Skeletal muscle satellite cell (primary cell): Measurements from ENCODE around the gene RGS10.
"Not testable (repeated sequence)": the region's sequence is repeated elsewhere in the genome, so short reads cannot be mapped to it uniquely, and the experiment has no call there.

Experiments
- H3K27me3 ChIP-seq: 2 replicates; pipeline ENCODE4 v1.7.0; 2013; ENCODE audit warnings: low read length; ENCODE audit not compliant: control insufficient read depth, insufficient read depth
- H3K36me3 ChIP-seq: 2 replicates; pipeline ENCODE4 v1.7.0; 2013; ENCODE audit warnings: mild to moderate bottlenecking, control low read depth, low read length; ENCODE audit not compliant: insufficient read depth
- H3K4me1 ChIP-seq: 2 replicates; pipeline ENCODE4 v1.7.0; 2013; ENCODE audit warnings: low read length; ENCODE audit not compliant: control insufficient read depth, insufficient read depth
- H3K4me2 ChIP-seq: 2 replicates; pipeline ENCODE4 v1.7.0; 2013; ENCODE audit warnings: mild to moderate bottlenecking, low read length
- H3K4me3 ChIP-seq: 2 replicates; pipeline ENCODE4 v1.7.0; 2013; ENCODE audit warnings: low read length
- H3K9ac ChIP-seq: 2 replicates; pipeline ENCODE4 v1.7.0; 2013; ENCODE audit warnings: mild to moderate bottlenecking, low read depth, low read length, moderate library complexity
- H3K9me3 ChIP-seq: replicated peaks from 2 replicates; pipeline ENCODE4 v1.7.0; 2013; ENCODE audit warnings: mild to moderate bottlenecking, control low read depth, low read length

RGS10 gene

DNA sequence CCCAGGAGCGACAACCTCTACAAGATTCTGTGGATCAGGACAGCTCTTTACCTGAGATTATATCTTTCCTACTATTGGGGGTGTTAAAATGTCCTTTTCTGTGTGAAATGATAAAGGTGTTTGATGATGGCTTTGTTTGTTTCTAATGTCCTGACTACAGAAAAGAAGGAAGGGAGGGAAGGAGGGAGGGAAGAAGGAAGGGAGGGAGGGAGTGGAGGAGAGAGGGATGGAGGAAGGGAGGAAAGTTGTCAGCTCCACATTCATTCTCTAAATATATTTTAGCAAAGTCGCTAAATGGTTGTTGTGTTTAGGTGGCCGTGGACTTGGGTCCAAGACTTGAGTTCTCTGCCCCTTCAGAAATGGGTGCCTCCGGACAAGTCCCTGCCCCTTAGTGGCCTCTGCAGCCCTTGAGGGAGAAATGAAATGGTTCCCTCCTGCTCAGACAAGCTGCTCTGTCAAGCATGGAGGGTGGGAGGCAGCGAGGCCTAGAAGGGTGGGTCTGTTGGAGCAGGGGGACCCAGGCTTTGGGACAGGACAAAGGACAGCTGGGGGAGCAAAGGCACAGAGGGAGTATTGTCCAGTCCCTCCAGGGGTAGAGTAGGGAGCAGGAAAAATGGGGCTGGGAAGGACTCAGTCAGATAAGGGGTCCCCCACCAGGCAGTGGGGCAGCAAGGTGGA lies 4.4 kb downstream of the RGS10 start:
- H3K4me1 ChIP-seq, result peaks cover 17% of the 10 kb centered on the region
- H3K36me3 ChIP-seq, result no peaks in the 10 kb centered on the region
- no peak overlapping the region for H3K4me3 ChIP-seq
- H3K9me3 ChIP-seq, result no peaks in the 10 kb centered on the region
- H3K27me3 ChIP-seq, result no peaks in the 10 kb centered on the region
- H3K4me2 ChIP-seq, result no peak overlapping the region
- no peak overlapping the region for H3K9ac ChIP-seq

DNA sequence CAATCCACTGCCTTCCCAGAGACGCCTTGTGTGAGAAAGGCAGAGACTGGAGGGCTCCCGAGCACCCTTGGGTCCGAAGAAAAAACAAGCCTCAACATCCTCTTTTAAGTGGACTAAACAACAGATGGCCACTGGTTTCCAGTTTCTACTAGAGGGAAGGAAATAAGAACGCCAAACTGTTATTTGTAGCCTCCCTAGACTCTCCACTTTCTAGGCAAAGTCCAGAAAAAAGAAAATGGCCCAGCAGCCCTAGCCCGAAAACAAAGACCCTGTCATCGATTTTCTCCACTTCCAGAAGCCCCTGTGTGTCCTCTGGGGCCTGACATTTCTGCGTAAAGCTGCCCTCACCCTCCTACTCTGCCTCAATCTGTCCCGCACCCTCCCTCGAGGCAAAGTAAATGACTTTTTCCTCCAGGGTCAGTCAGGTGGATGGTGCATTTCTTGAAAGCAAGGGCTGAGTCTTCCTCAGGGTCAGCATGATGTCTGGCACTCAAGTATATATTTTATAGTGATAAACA lies 6.0 kb downstream of the RGS10 start:
- Histone ChIP-seq H3K36me3 (no peaks in the 10 kb centered on the region), H3K4me2 (no peak overlapping the region), H3K9ac (no peak overlapping the region), H3K4me1 (peaks cover 11% of the 10 kb centered on the region), H3K4me3 (no peak overlapping the region), H3K9me3 (no peaks in the 10 kb centered on the region), H3K27me3 (no peaks in the 10 kb centered on the region)

DNA sequence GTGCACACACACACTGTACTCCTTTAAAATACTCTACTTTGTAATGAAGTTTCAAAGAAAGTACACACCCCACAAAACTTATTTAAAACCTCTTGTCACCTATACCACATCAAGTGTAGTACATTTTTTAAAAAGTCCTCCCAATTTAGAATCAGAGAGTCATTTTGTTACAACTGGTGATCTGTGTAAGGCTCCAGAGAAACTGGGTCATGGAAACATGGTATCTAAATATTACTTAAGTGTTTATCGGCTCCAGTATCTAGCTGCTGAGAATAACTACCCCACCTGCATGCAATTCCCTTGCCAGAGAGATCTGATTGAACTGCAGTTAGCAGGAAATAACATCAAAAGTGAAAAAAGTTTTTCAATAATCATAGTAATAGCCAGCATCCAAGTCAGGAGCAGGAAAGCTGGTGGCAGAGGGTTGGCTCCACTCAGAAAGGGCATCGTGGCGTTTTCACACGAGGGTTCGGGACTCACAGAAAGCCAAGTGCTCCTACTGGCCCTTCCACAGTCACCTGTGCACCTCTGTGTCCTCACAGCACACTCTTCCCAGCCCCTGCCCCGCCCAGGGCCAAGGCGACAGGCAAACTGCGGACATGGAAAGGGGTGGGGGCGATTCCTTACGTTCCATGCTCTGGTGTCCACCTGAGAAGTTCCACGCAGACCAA lies 6.5 kb downstream of the RGS10 start:
- Histone ChIP-seq H3K36me3 (no peaks in the 10 kb centered on the region), H3K9me3 (no peaks in the 10 kb centered on the region), H3K4me3 (no peak overlapping the region), H3K9ac (no peak overlapping the region), H3K27me3 (no peaks in the 10 kb centered on the region), H3K4me2 (no peak overlapping the region), H3K4me1 (peaks cover 5% of the 10 kb centered on the region)

DNA sequence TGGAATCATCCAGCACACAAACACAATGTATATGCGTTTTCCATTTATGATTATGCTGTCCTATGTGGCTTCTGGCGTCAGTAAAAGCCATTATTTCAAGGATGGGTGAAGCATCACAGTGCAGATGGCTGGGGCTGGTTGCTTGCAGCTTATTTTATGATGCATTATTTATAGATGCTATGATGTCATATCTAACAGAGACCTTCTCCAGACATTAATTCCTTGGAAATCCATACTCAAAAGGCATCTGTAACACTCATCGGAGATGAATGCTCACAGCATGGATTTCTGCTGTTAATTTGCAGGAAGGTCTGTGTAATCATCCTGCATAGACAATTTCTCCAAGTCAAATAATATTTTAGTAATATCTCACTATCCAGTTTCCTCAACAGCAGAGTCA lies 7.2 kb downstream of the RGS10 start:
- Histone ChIP-seq H3K4me3 (no peak overlapping the region), H3K4me1 (peaks cover 5% of the 10 kb centered on the region), H3K4me2 (no peak overlapping the region), H3K36me3 (no peaks in the 10 kb centered on the region), H3K9me3 (no peaks in the 10 kb centered on the region), H3K9ac (no peak overlapping the region), H3K27me3 (no peaks in the 10 kb centered on the region)

DNA sequence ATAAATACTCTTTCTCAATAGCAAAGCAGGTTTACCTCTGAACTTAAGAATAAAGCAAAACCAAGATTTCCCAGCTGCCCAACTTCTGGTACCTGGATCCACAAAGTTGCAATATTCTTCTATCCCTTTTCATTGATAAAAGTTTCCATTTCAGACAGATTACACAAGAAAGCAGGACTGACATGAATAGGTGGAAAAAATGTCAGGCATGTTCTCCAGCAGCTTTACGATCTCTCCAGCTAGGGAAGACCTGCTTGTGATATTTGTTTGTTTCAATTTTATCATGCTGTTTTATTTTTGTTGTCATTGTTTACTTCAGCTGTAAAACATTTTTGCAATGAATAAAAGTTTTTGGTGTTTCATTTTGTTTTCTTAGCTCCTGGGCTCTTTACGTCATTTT lies 9.0 kb downstream of the RGS10 start:
- Histone ChIP-seq H3K9ac (no peak overlapping the region), H3K4me2 (no peak overlapping the region), H3K4me3 (no peak overlapping the region), H3K27me3 (no peaks in the 10 kb centered on the region), H3K9me3 (no peaks in the 10 kb centered on the region), H3K4me1 (no peaks in the 10 kb centered on the region), H3K36me3 (no peaks in the 10 kb centered on the region)

DNA sequence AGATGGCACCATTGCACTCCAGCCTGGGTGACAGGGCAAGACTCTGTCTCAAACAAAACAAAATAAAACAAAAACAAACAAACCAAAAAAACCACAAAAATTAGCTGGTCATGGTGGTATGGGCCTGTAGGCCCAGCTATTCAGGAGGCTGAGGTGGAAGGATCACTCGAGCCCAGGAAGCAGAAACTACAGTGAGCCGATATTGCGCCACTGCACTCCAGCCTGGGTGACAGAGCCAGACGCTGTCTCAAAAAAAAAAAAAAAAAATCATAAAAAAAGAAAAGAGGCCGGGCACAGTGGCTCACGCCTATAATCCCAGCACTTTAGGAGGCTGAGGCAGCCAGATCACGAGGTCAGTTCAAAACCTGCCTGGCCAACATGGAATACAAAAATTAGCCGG lies 9.7 kb downstream of the RGS10 start:
- H3K4me3 ChIP-seq, H3K27me3 ChIP-seq, H3K9ac ChIP-seq, H3K4me2 ChIP-seq, H3K4me1 ChIP-seq, H3K9me3 ChIP-seq, H3K36me3 ChIP-seq: not testable (repeated sequence)

DNA sequence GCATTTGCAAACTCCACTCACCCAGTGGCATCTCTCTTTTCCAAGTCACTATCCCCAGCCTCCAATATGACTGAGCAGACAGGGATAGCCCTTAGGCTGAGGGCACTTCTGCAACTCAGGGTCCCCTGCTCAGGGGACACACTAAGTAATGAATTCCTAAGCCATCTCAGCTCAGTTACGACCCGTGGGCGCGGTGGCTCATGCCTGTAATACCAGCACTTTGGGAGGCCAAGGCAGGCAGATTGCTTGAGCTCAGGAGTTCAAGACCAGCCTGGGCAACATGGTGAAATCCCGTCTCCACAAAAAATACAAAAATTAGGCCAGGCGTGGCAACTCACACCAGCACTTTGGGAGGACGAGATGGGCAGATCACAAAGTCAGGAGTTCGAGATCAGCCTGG lies 10.3 kb downstream of the RGS10 start:
- H3K27me3 ChIP-seq, H3K36me3 ChIP-seq, H3K9me3 ChIP-seq, H3K4me2 ChIP-seq, H3K9ac ChIP-seq, H3K4me3 ChIP-seq, H3K4me1 ChIP-seq: not testable (repeated sequence)

DNA sequence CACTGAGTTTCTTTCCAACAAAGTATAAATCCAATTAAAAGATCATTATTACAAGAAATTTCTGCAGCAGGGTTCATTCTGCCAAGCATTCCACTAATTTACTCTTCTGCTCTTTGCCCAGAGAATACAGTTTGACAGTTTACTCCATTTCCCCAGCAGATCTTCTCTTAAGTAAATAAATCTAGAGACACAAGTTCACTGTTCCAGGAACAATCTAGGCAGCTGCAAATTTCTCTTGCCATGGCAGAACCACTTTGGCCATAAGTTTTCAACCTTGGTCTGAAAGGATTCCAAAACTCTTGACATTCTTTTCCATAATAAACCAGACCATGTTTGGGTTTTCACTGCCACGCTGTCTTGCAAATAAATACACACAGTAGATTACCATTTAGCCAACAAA lies 11.5 kb downstream of the RGS10 start:
- H3K9ac ChIP-seq, result no peak overlapping the region
- H3K36me3 ChIP-seq, result no peaks in the 10 kb centered on the region
- H3K4me1 ChIP-seq, result no peaks in the 10 kb centered on the region
- no peak overlapping the region for H3K4me3 ChIP-seq
- no peak overlapping the region for H3K4me2 ChIP-seq
- no peaks in the 10 kb centered on the region for H3K9me3 ChIP-seq
- no peaks in the 10 kb centered on the region for H3K27me3 ChIP-seq

DNA sequence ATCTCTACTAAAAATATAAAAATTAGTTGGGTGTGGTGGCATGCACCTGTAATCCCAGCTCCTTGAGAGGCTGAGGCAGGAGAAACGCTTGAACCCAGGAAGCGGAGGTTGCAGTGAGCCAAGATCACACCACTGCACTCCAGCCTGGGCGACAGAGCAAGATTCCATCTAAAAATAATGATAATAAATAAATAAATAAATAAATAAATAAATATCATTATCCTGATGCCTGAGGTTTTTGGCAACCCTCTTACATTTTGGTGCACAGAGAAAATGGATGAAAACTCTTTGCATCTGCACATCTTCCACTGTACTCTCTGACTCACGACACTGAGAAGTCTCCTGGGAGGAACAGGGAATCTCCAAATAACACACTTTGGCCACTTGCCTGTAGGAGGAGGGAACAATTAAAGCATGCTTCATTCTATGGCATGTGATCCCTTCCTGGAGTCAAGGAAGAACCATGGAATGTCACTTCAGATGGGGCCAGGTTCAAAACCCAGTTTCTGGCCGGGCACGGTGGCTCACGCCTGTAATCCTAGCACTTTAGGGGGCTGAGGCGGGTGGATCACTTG lies 13.8 kb downstream of the RGS10 start:
- not testable (repeated sequence) for H3K4me3 ChIP-seq, H3K27me3 ChIP-seq, H3K9ac ChIP-seq, H3K9me3 ChIP-seq, H3K4me1 ChIP-seq, H3K4me2 ChIP-seq
- H3K36me3 ChIP-seq, result peaks cover 12% of the 10 kb centered on the region

DNA sequence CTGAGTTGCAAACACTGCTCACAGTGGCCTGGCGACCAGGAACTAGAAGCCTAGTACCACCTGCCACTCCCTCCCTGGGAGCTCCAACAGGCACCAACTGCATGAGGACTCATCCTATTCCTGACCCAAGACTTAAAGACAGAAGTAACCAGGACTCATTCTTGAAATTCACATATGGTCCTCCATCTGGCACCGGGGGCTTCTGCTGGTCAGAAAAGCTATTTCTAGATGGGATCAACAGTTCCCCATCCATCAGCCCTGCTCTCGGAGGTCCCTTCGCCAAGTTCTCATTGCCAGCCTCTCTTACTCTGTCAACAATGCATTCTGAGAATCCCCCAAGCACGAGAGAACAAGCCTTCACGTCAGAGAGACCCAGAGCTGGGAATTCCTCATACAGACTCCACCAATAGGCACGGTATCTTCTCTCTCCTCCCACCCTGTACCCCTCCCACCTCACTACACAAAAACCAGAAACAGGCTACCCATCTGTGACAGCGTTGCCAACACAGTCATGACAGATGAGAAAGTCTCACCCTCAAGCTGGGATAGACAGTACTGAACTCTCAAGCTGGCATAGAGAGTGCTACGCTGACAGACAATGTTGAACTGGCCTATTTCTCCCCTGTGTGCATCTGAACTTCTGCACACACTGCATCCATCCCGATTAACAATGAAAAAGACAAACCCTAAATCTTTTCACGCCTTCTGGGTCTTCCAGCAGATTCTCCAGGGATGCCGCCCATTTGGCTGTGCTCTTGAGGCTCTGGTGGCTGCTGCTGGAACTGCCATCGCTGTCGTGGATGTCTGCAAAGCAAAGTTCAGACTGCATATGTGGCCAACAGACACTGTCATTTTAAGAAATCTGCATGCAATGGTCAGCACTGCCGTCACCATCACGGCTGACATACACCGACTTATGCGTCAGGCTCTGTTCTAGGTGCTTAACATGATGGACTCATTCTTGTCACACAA lies 15.6 kb downstream of the RGS10 start:
- Histone ChIP-seq H3K27me3 (no peaks in the 10 kb centered on the region), H3K9ac (no peak overlapping the region), H3K4me3 (no peak overlapping the region), H3K4me2 (no peak overlapping the region), H3K36me3 (peaks cover 20% of the 10 kb centered on the region), H3K9me3 (no peaks in the 10 kb centered on the region), H3K4me1 (peaks cover 4% of the 10 kb centered on the region)

DNA sequence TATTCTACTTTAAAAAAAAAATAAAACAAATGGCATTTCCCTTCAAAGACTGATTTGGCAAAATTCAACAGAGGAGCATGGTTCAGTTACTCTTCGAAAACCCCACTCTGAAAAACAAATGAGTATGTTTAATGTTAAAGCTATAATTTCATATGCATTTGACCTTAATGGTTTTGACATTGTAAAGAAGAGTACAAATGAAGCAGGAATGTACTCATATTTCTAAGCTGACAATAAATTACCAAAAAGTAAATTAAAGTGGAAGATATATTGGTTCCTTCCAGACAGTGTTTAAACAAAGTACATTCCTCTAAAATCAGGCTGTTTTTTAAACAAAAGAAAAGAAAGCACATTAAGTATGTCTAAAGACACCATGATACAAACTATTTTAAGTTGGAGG lies 16.4 kb downstream of the RGS10 start:
- Histone ChIP-seq H3K9me3 (no peaks in the 10 kb centered on the region), H3K4me2 (no peak overlapping the region), H3K9ac (no peak overlapping the region), H3K27me3 (no peaks in the 10 kb centered on the region), H3K4me3 (no peak overlapping the region), H3K4me1 (peaks cover 10% of the 10 kb centered on the region), H3K36me3 (peaks cover 20% of the 10 kb centered on the region)
